ENCODE measurements around the gene ANAPC10. TPM values are rescaled to one million over a fixed set of nuclear protein-coding genes. Genes with fewer than 3 reads are reported as not detected.

Gene ANAPC10, protein sequence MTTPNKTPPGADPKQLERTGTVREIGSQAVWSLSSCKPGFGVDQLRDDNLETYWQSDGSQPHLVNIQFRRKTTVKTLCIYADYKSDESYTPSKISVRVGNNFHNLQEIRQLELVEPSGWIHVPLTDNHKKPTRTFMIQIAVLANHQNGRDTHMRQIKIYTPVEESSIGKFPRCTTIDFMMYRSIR
- total RNA-seq: 30.0 and 31.4 TPM in 2 replicates

DNA sequence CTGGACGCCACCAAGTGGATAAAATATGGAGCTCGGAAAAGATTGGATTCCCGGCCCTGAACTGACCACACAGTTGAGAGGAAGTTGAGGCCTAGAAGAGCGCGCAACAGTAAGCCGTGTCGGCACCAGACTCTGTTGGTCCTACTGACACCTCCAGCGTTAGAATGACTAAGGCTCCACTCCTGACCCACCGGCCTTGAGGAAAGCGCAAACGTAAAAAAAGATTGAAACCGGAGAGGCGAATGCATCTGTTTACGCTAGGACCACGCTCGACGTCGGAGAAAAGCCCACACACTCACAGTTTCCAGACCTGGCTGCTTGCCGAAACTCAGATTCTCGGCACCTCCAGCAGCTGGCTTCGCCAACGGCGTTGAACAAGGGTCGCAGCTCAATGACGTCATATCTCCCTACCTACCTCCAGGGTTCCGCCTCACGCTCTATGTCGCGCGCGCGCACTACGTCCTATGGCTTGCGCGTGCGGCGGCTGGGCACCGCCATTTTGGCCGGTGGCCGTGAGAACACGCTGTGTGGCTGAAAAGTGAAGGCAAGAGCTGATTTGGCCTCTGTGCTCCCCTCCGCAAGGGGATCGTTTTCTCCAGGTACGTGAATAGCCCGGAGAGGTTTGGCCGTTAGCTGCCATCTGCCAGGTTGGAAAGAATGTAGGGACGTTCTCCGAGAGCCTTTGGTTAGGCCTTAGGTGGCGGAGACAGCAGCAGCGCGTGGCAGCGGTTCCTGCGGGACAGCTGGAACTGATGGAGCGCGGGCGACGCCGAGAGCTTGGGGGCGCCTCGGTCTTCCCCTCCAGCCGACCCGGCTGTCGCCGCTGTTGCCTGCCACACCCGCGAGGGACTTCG is at the start of gene ANAPC10, which contains the start of gene ABCE1:
ANAPC10 (minus strand) TSS at position 376 of the 854 bp plus-strand sequence. CDS start 2,097 bp downstream, outside the sequence.
ABCE1 (plus strand) TSS at position 491 of the 854 bp plus-strand sequence. CDS start 6,102 bp downstream, outside the sequence.

Other genes starting within 250 kb of the ANAPC10 start
- 121 and 246 TPM in 2 replicates for gene ABCE1, start 115 bp upstream of the ANAPC10 start, total RNA-seq
- 19.6 and 39.2 TPM in 2 replicates for gene OTUD4, start 82.4 kb upstream of the ANAPC10 start, total RNA-seq